ENCODE measurements around the gene PXDC1. TPM values are rescaled to one million over a fixed set of nuclear protein-coding genes. Genes with fewer than 3 reads are reported as not detected.

The PXDC1 gene
- total RNA-seq, 2 donors from 2014 or later: 0.94 to 7.2 TPM

- Mint-ChIP-seq H3K9me3 (no peaks in the 10 kb centered on the region), H3K4me3 (no peak overlapping the region), H3K27me3 (ENCODE audit: low read depth) (peaks cover 15% of the 10 kb centered on the region), H3K27ac (no peak overlapping the region), H3K36me3 (ENCODE audit: insufficient read depth in 2 of 2) (peaks cover 0 to 5% of the 10 kb centered on the region in 2 donors), H3K4me1 (ENCODE audit: low read depth) (peaks cover 5% of the 10 kb centered on the region)
- ATAC-seq (replicated peaks in 1 of 2): no peak
- DNase-seq: no peak
Observed at GRCh38 chr6:3735029-3735605, 16.4 kb downstream of the PXDC1 start.

GRCh38 chr6:3734023-3734422 is 17.5 kb downstream of the PXDC1 start:
- DNase-seq: no peak
- peaks cover 0 to 5% of the 10 kb centered on the region in 2 donors for H3K36me3 Mint-ChIP-seq (ENCODE audit: insufficient read depth in 2 of 2)
- no peaks in the 10 kb centered on the region for H3K9me3 Mint-ChIP-seq
- peaks cover 5% of the 10 kb centered on the region for H3K4me1 Mint-ChIP-seq (ENCODE audit: low read depth)
- ATAC-seq (replicated peaks in 1 of 2): no peak
- H3K27me3 Mint-ChIP-seq (ENCODE audit: low read depth): peaks cover 15% of the 10 kb centered on the region
- H3K27ac Mint-ChIP-seq: no peak overlapping the region
- H3K4me3 Mint-ChIP-seq: no peak overlapping the region

GRCh38 chr6:3733321-3733925 is 18.1 kb downstream of the PXDC1 start:
- Mint-ChIP-seq H3K4me1 (ENCODE audit: low read depth) (peaks cover 5% of the 10 kb centered on the region), H3K27me3 (ENCODE audit: low read depth) (peaks cover 15% of the 10 kb centered on the region), H3K36me3 (ENCODE audit: insufficient read depth in 2 of 2) (peaks cover 0 to 5% of the 10 kb centered on the region in 2 donors), H3K9me3 (no peaks in the 10 kb centered on the region), H3K4me3 (no peak overlapping the region), H3K27ac (no peak overlapping the region)
- ATAC-seq (replicated peaks in 1 of 2) (no peak), DNase-seq (no peak)

- ATAC-seq (replicated peaks in 1 of 2) (peak; percentile 57 to 62), DNase-seq (peak; percentile 61 to 68)
- Mint-ChIP-seq H3K27ac (no peak overlapping the region), H3K27me3 (ENCODE audit: low read depth) (peaks cover 15% of the 10 kb centered on the region), H3K4me1 (ENCODE audit: low read depth) (peaks cover 5% of the 10 kb centered on the region), H3K36me3 (ENCODE audit: insufficient read depth in 2 of 2) (peaks cover 0 to 5% of the 10 kb centered on the region in 2 donors), H3K9me3 (no peaks in the 10 kb centered on the region), H3K4me3 (no peak overlapping the region)
Observed at GRCh38 chr6:3732345-3733141, 19.0 kb downstream of the PXDC1 start.

GRCh38 chr6:3731700-3732099 is 19.8 kb downstream of the PXDC1 start:
- Mint-ChIP-seq H3K4me3 (no peak overlapping the region), H3K27me3 (ENCODE audit: low read depth) (peaks cover 15% of the 10 kb centered on the region), H3K9me3 (no peaks in the 10 kb centered on the region), H3K4me1 (ENCODE audit: low read depth) (peaks cover 5% of the 10 kb centered on the region), H3K27ac (no peak overlapping the region), H3K36me3 (ENCODE audit: insufficient read depth in 2 of 2) (peaks cover 0 to 5% of the 10 kb centered on the region in 2 donors)
- ATAC-seq (replicated peaks in 1 of 2) (no peak), DNase-seq (no peak)

GRCh38 chr6:3729603-3730344 is 21.7 kb downstream of the PXDC1 start:
- ATAC-seq (replicated peaks in 1 of 2) (no peak), DNase-seq (no peak)
- peaks cover 0 to under 1% of the 10 kb centered on the region in 2 donors for H3K36me3 Mint-ChIP-seq (ENCODE audit: insufficient read depth in 2 of 2)
- H3K4me1 Mint-ChIP-seq (ENCODE audit: low read depth): peaks cover 5% of the 10 kb centered on the region
- H3K27me3 Mint-ChIP-seq (ENCODE audit: low read depth): peaks cover 10% of the 10 kb centered on the region
- H3K4me3 Mint-ChIP-seq: no peak overlapping the region
- no peaks in the 10 kb centered on the region for H3K9me3 Mint-ChIP-seq
- H3K27ac Mint-ChIP-seq: no peak overlapping the region

GRCh38 chr6:3727593-3728108 is 23.9 kb downstream of the PXDC1 start:
- ATAC-seq (replicated peaks in 1 of 2) (no peak), DNase-seq (no peak)
- H3K27ac Mint-ChIP-seq: no peak overlapping the region
- peaks cover 6% of the 10 kb centered on the region for H3K27me3 Mint-ChIP-seq (ENCODE audit: low read depth)
- no peaks in the 10 kb centered on the region for H3K36me3 Mint-ChIP-seq (ENCODE audit: insufficient read depth in 2 of 2)
- H3K4me3 Mint-ChIP-seq: no peak overlapping the region
- H3K4me1 Mint-ChIP-seq (ENCODE audit: low read depth): peaks cover 4% of the 10 kb centered on the region
- H3K9me3 Mint-ChIP-seq: no peaks in the 10 kb centered on the region

- Mint-ChIP-seq H3K9me3 (no peaks in the 10 kb centered on the region), H3K4me1 (ENCODE audit: low read depth) (no peaks in the 10 kb centered on the region), H3K27ac (no peak overlapping the region), H3K4me3 (no peak overlapping the region), H3K36me3 (ENCODE audit: insufficient read depth in 2 of 2) (no peaks in the 10 kb centered on the region), H3K27me3 (ENCODE audit: low read depth) (peaks cover under 1% of the 10 kb centered on the region)
- DNase-seq (no peak), ATAC-seq (replicated peaks in 1 of 2) (no peak)
Observed at GRCh38 chr6:3727036-3727435, 24.5 kb downstream of the PXDC1 start.

GRCh38 chr6:3726421-3726820 is 25.1 kb downstream of the PXDC1 start:
- H3K4me3 Mint-ChIP-seq: no peak overlapping the region
- H3K9me3 Mint-ChIP-seq: no peaks in the 10 kb centered on the region
- no peaks in the 10 kb centered on the region for H3K4me1 Mint-ChIP-seq (ENCODE audit: low read depth)
- no peaks in the 10 kb centered on the region for H3K36me3 Mint-ChIP-seq (ENCODE audit: insufficient read depth in 2 of 2)
- DNase-seq (no peak), ATAC-seq (replicated peaks in 1 of 2) (peak in 1 of 2 donors; percentile 13)
- H3K27ac Mint-ChIP-seq: no peak overlapping the region
- no peaks in the 10 kb centered on the region for H3K27me3 Mint-ChIP-seq (ENCODE audit: low read depth)

- no peaks in the 10 kb centered on the region for H3K27me3 Mint-ChIP-seq (ENCODE audit: low read depth)
- H3K4me3 Mint-ChIP-seq: no peak overlapping the region
- H3K9me3 Mint-ChIP-seq: no peaks in the 10 kb centered on the region
- H3K27ac Mint-ChIP-seq: no peak overlapping the region
- H3K36me3 Mint-ChIP-seq (ENCODE audit: insufficient read depth in 2 of 2): no peaks in the 10 kb centered on the region
- DNase-seq (no peak), ATAC-seq (replicated peaks in 1 of 2) (no peak)
- H3K4me1 Mint-ChIP-seq (ENCODE audit: low read depth): no peaks in the 10 kb centered on the region
Observed at GRCh38 chr6:3725145-3726047, 26.1 kb downstream of the PXDC1 start.

GRCh38 chr6:3724451-3725144 is 26.9 kb downstream of the PXDC1 start:
- Mint-ChIP-seq H3K27ac (no peak overlapping the region), H3K27me3 (ENCODE audit: low read depth) (no peaks in the 10 kb centered on the region), H3K9me3 (no peaks in the 10 kb centered on the region), H3K36me3 (ENCODE audit: insufficient read depth in 2 of 2) (no peaks in the 10 kb centered on the region), H3K4me3 (no peak overlapping the region), H3K4me1 (ENCODE audit: low read depth) (no peaks in the 10 kb centered on the region)
- ATAC-seq (replicated peaks in 1 of 2): no peak
- no peak for DNase-seq

- H3K4me1 Mint-ChIP-seq (ENCODE audit: low read depth): no peaks in the 10 kb centered on the region
- no peaks in the 10 kb centered on the region for H3K9me3 Mint-ChIP-seq
- H3K36me3 Mint-ChIP-seq (ENCODE audit: insufficient read depth in 2 of 2): no peaks in the 10 kb centered on the region
- H3K4me3 Mint-ChIP-seq: no peak overlapping the region
- DNase-seq (no peak), ATAC-seq (replicated peaks in 1 of 2) (no peak)
- no peaks in the 10 kb centered on the region for H3K27me3 Mint-ChIP-seq (ENCODE audit: low read depth)
- H3K27ac Mint-ChIP-seq: no peak overlapping the region
Observed at GRCh38 chr6:3723966-3724365, 27.5 kb downstream of the PXDC1 start.
